DOHH2 (cell line): ENCODE data around the gene ABCC12.

ENCODE experiments used
- H3F3A ChIP-seq: fragments of 200-600 bp; sonication (generic), shearing (Covaris generic); 2 replicates; pipeline ENCODE4 v1.6.0; 2016; ENCODE audit warnings: antibody characterized with exemption, mild to moderate bottlenecking; ENCODE audit not compliant: control insufficient read depth, insufficient read depth
- H3K27ac ChIP-seq: fragments of 200-600 bp; sonication (generic); 2 replicates; pipeline ENCODE4 v1.5.1; 2014; ENCODE audit warnings: low read depth, mild to moderate bottlenecking, low read length, moderate library complexity
- H3K27me3 ChIP-seq: fragments of 200-600 bp; sonication (generic); 2 replicates; pipeline ENCODE4 v1.6.1; 2014; ENCODE audit warnings: mild to moderate bottlenecking, low read length, mixed read lengths; ENCODE audit not compliant: control insufficient read depth
- H3K36me3 ChIP-seq: fragments of 200-600 bp; sonication (generic); 2 replicates; pipeline ENCODE4 v1.6.1; 2014; ENCODE audit warnings: mild to moderate bottlenecking, low read length, moderate library complexity, mixed read lengths; ENCODE audit not compliant: control insufficient read depth
- H3K4me1 ChIP-seq: fragments of 200-600 bp; sonication (generic); 2 replicates; pipeline ENCODE4 v1.6.1; 2014; ENCODE audit warnings: mild to moderate bottlenecking, low read length, mixed read lengths; ENCODE audit not compliant: control insufficient read depth
- H3K4me2 ChIP-seq: fragments of 200-600 bp; sonication (generic); 2 replicates; pipeline ENCODE4 v1.6.0; 2014; ENCODE audit warnings: mild to moderate bottlenecking, low read length, moderate library complexity
- H3K4me3 ChIP-seq: fragments of 200-600 bp; sonication (generic); 2 replicates; pipeline ENCODE4 v1.5.1; 2014; ENCODE audit warnings: mild to moderate bottlenecking, low read length, mixed read lengths
- H3K79me2 ChIP-seq: fragments of 200-600 bp; sonication (generic); 2 replicates; pipeline ENCODE4 v1.6.1; 2014; ENCODE audit warnings: mild to moderate bottlenecking, low read length, mixed read lengths; ENCODE audit not compliant: control insufficient read depth
- H3K9me2 ChIP-seq: fragments of 200-600 bp; sonication (generic); replicated peaks from 2 replicates; pipeline ENCODE4 v1.6.1; 2014; ENCODE audit warnings: mild to moderate bottlenecking, low read length, mixed read lengths; ENCODE audit not compliant: control insufficient read depth
- H3K9me3 ChIP-seq: fragments of 200-600 bp; sonication (generic); 2 replicates; pipeline ENCODE4 v1.6.1; 2014; ENCODE audit warnings: antibody characterized with exemption, low read length, mixed read lengths; ENCODE audit not compliant: control insufficient read depth, insufficient read depth
- H4K20me1 ChIP-seq: fragments of 200-600 bp; sonication (generic); 2 replicates; pipeline ENCODE4 v1.6.0; 2014; ENCODE audit warnings: low read depth, mild to moderate bottlenecking, antibody characterized with exemption, low read length, moderate library complexity; ENCODE audit not compliant: control insufficient read depth, insufficient read depth
- EZH2phosphoT487 ChIP-seq: fragments of 200-600 bp; sonication (generic); IDR thresholded peaks from 2 replicates; pipeline ENCODE4 v1.6.1; 2017; ENCODE audit warnings: borderline replicate concordance, mild to moderate bottlenecking, antibody characterized with exemption, low read length, moderate library complexity, mixed read lengths
- TF ChIP-seq, protein P1 (sequence below): fragments of 200-600 bp; sonication (generic); IDR thresholded peaks from one replicate; pipeline ENCODE4 v1.5.1; 2014; ENCODE audit warnings: antibody characterized with exemption, mild to moderate bottlenecking, low read depth, low read length; ENCODE audit not compliant: poor library complexity, severe bottlenecking

The ABCC12 gene

DNA sequence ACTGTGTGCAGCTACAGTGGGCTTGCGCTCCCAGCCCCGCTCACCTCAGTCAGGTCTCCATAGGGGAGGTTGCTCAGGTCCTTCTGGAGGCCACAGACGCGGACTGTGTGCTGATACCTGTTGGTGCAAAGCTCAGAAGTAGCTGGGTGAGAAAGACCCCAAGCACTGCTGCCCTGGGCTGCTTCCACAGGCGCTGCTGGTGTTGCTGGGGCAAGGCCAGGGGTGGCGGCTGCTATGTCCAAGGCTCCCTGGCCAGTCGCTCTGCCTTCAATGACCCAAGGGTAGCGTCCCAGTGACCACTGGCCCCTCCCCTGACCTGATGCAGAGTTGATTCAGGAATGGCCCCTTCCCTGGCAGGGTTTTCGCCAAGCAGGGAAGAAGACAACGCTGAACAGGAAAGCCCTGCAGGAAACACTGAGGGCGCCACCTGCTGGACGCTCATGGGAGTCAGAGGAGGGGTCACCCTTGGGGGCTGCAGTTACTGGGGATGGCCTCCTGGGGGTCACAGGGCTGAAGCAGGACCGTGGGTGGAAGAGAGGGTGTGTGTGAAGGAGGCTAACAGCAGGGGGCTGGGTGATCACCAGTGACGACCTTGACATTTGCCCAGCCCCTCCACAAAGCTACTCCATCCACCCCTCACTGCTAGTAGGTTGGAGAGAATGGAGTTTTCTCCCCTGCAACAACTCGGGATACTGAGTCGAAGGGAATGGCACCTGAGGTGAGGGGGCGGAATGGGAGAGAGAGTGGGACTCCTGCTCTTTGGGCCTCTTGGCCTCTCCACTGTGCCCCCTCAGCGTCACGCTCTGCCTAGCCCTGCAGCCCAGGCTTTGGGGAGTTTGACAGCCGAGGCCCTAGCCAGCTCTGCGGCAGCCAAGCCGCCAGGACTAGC lies 38.3 kb downstream of the ABCC12 start:
- Histone ChIP-seq H3K27ac (no peak overlapping the region), H3K4me1 (no peaks in the 10 kb centered on the region), H3F3A (no peaks in the 10 kb centered on the region), H3K9me2 (no peaks in the 10 kb centered on the region), H3K9me3 (no peaks in the 10 kb centered on the region), H3K4me3 (no peak overlapping the region), H3K79me2 (no peaks in the 10 kb centered on the region), H3K27me3 (no peaks in the 10 kb centered on the region), H3K4me2 (no peak overlapping the region), H3K36me3 (no peaks in the 10 kb centered on the region), H4K20me1 (no peaks in the 10 kb centered on the region)
- TF ChIP-seq, protein P1, sequence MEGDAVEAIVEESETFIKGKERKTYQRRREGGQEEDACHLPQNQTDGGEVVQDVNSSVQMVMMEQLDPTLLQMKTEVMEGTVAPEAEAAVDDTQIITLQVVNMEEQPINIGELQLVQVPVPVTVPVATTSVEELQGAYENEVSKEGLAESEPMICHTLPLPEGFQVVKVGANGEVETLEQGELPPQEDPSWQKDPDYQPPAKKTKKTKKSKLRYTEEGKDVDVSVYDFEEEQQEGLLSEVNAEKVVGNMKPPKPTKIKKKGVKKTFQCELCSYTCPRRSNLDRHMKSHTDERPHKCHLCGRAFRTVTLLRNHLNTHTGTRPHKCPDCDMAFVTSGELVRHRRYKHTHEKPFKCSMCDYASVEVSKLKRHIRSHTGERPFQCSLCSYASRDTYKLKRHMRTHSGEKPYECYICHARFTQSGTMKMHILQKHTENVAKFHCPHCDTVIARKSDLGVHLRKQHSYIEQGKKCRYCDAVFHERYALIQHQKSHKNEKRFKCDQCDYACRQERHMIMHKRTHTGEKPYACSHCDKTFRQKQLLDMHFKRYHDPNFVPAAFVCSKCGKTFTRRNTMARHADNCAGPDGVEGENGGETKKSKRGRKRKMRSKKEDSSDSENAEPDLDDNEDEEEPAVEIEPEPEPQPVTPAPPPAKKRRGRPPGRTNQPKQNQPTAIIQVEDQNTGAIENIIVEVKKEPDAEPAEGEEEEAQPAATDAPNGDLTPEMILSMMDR, result peak; percentile 99
- no peak for TF ChIP-seq EZH2phosphoT487

DNA sequence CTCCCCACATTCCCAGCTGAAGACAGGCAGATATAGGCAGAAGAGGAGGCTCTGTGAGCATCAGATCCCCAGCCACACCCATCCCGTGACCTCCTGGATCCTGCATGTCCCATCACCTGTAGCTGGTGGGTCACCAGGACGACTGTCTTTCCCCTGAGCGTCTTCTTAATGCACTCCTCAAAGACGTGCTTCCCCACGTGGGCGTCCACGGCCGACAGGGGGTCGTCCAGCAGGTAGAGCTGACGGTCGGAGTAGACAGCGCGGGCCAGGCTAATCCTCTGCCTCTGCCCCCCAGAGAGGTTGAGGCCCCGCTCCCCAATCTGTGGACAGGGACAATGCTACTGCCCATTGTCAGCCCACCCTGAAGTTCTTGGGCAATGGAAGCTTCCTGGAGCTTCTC lies 40.5 kb downstream of the ABCC12 start:
- Histone ChIP-seq H3K27me3 (0 out of 2 replicates have a peak, but pooled peaks cover 4% of the 10 kb centered on the region), H3K4me1 (no peaks in the 10 kb centered on the region), H3K36me3 (no peaks in the 10 kb centered on the region), H4K20me1 (no peaks in the 10 kb centered on the region), H3K9me3 (no peaks in the 10 kb centered on the region), H3K9me2 (no peaks in the 10 kb centered on the region), H3K27ac (no peak overlapping the region), H3F3A (no peaks in the 10 kb centered on the region), H3K4me2 (no peak overlapping the region), H3K4me3 (no peak overlapping the region), H3K79me2 (no peaks in the 10 kb centered on the region)
- TF ChIP-seq EZH2phosphoT487, result no peak
- TF ChIP-seq, protein P1, result no peak

DNA sequence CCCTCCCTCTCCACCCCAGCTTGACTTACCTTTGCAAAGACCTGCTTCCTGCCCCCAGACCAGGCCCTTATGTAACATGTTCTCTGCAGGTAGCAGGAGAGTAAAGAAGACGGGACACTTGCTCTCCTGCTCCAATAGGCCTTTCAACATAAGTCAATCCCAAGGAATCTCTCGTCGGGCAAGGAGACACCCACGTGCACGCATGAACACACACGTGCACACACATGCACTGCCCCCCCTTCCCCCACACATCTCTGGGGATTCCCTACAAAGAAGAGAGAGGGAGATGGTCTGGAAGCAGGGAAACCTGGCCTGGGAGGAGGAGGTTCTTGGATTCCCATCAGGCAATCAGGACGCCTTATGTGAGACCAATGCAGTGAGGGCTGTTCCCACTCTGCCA lies 41.4 kb downstream of the ABCC12 start:
- Histone ChIP-seq H3K4me3 (no peak overlapping the region), H4K20me1 (no peaks in the 10 kb centered on the region), H3K4me1 (no peaks in the 10 kb centered on the region), H3K79me2 (no peaks in the 10 kb centered on the region), H3K4me2 (no peak overlapping the region), H3K27me3 (0 out of 2 replicates have a peak, but pooled peaks cover 4% of the 10 kb centered on the region), H3K9me2 (no peaks in the 10 kb centered on the region), H3K27ac (no peak overlapping the region), H3K36me3 (no peaks in the 10 kb centered on the region), H3F3A (no peaks in the 10 kb centered on the region), H3K9me3 (no peaks in the 10 kb centered on the region)
- TF ChIP-seq, protein P1, result no peak
- TF ChIP-seq EZH2phosphoT487, result no peak
